Hematopoietic multipotent progenitor cell treated with erythropoietin and hydrocortisone succinate and interleukin-3 and kit ligand, for 6 days (in vitro differentiated cells): ENCODE results near the gene HSD17B8.
"Not testable (repeated sequence)": the region's sequence is repeated elsewhere in the genome, so short reads cannot be mapped to it uniquely, and the experiment has no call there.

Source experiments
- DNase-seq: peaks from one replicate; pipeline ENCODE4 v3.0.0-alpha.2; 2015

Gene HSD17B8

DNA sequence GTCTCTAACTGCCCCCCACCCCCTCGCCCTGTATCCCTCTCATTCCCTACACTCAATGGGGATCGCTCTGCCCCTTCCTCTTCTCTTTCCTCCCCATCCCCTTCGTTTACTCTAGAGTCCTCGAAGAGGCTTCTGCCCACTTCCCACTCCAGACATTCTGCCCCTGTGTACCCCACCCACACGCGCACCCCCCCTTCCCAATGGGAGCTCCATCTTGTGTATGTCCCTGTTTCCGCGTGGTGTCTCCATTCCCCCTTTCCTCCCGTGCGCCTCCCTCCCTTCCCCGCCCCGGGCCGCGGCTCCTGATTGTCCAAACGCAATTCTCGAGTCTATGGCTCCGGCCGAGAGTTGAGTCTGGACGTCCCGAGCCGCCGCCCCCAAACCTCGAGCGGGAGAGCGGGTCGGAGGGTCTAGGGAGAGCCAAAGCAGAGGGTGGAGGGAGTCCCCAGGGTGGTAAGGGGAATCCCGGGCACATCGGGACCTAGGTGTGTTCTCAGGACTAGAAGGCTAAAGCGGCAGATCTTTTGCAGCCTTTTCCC is 3.2 kb downstream of the HSD17B8 start:
- DNase-seq = peak; percentile 58

DNA sequence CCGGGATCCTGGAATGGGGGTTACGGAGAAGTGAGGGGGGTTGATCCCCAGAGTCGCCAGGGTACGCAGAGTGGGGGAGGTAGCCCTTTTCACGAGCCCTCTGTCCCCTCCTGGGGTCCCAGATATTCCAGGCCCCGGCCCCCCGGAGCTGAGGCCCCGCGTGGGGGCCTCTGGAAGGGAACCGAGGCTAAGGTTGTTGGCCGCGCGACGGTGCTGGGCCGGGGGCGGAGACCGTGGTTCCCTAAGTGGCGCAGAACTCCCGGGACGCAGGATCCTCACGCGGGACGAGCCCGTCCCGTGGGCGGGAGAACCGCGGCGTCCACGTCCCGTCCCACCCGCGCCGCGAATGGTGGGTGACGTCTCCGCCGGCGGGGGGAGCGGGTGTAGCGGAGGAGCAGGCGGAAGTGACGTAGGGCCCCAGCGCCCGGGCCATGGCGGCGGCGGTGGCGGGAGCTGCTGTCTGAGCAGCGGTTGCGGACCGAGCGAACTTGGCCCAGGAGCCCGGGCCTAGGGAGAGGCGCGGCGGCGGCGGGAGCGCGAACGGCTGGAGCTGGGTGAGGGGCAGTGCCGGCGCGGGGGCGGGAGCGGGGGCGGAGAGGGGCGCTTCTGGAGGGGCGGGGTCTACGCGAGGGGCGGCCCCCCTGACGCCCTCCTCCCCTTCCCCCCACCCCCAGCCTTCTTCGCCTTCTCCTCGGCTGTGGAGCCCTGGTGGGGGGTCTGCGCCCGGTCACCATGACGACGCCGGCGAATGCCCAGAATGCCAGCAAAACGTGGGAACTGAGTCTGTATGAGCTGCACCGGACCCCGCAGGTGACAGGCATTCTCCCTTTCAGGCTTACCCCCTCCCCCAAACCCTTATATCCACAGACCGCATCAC is 3.9 kb downstream of the HSD17B8 start, which contains the start of gene RING1:
Gene RING1, plus strand, starts transcription at position 410 of the 877 bp plus-strand sequence. Its CDS starts 323 bp downstream, at position 733.
- peak; percentile 89 for DNase-seq

DNA sequence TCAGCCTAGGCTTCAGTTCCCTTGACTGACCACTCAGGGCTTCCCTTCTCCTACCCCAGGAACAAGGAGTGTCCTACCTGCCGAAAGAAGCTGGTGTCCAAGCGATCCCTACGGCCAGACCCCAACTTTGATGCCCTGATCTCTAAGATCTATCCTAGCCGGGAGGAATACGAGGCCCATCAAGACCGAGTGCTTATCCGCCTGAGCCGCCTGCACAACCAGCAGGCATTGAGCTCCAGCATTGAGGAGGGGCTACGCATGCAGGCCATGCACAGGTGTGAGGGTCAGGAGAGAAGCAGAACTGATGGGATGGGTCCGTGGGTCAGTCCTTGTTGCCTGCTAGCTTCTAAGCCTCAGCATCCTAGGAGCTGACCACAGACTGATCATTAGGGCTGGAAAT is 5.4 kb downstream of the HSD17B8 start:
- DNase-seq = no peak

- no peak for DNase-seq
These were observed 6.7 kb downstream of the HSD17B8 start for GRCh38 chr6:33211136-33211535.

DNA sequence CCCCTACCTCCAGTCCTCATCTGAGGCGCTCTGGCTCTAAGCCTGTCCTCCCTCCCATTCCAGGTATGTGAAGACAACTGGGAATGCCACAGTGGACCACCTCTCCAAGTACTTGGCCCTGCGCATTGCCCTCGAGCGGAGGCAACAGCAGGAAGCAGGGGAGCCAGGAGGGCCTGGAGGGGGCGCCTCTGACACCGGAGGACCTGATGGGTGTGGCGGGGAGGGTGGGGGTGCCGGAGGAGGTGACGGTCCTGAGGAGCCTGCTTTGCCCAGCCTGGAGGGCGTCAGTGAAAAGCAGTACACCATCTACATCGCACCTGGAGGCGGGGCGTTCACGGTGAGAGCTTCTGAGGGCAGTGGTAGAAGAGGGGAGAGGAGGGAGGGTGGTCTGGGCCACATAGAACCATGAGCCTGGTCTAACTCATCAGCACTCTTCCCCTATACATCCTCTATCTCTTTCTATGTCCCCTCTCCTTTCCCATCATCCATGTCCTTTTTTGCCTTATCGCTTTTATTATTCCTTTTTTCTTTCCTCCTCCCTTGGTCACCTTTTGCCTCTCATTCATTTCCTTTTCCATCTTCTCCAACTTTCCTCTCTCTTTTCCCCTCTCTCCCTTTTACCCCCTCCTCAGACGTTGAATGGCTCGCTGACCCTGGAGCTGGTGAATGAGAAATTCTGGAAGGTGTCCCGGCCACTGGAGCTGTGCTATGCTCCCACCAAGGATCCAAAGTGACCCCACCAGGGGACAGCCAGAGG is 7.4 kb downstream of the HSD17B8 start:
- no peak for DNase-seq

- DNase-seq = no peak
These were observed 8.4 kb downstream of the HSD17B8 start for GRCh38 chr6:33212857-33213165.

DNA sequence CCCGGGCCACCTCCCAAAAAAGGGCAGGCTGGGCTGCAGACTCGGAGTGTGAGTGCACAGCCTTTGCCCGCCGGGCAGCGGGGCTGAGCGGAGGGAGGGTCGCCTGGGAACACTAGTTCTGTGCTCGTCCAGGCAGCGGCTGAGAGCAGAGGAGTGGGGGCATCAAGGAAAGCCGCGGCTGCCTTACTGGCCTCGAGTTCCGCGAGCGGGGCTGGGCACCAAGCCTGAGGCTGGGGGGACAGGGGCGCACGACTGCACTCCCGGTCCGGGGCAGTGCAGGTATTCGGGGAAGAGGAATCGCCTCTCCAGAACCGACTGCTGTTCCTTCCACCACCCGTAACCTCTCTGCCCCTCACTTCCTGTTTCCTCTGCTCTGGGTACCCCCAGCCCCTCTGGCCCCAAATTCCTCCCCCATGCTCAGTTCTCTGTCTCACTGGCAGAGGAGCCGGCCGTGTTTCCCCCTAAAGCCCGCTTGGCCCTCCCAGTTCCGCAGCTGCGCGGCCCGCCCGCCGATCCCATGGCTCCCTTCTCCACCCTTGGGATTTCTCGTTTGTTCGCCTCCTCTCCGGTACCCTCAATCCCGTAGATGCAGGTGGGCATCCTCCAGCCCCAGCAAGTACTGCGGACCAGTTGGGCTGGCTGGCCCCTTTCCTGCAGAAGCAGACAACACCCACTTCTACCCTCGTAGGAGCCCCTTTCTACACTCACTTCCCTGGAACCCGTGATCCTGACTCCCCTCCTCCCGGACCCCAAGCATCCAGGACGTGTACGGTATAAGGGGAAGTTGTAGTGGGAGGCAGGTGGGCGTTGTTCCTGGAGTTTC is 8.9 kb downstream of the HSD17B8 start:
- peak; percentile 39 for DNase-seq

- no peak for DNase-seq
These were observed 9.5 kb downstream of the HSD17B8 start for GRCh38 chr6:33213989-33214335.

DNA sequence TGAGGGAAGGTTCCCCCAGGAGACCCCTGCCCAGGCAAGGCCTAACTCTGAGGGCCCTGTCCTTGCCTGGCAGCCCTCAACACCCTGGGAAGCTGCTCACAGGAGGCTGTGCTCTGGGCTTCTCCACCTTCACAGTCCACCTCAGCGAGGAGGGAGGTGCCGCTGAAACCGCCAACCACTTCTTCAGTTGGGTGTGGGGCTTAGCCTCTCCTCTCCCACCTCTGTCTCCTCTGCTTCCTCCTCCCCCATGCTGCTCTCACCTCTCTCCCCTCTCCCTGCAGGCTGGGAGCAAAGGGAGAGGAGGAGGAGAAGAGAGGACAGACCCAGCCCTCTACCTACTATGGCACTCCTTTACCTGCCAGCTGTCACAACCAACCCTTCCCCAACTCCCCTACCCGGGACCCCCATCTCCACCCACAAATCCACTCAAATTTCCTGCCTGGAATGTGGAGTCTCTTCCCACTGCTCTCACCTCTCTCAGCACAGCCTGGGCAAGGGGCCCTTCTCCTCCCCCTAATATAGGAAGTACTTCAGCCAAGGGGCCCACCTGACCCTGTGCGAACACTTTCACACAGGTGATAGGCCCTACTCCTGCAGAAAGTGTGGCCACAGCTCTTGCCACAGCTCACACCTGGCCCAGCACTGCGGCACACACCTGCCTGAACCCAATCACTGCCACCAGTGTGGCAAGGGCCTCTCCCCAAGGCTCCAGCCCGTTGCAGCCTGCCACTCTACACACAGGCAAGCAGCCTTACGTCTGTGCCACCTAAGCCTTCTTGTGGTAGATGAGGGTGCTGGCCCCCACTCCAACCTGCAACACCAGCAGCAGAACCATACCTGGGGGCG is 11.0 kb downstream of the HSD17B8 start:
- no peak for DNase-seq

- no peak for DNase-seq
These were observed 11.7 kb downstream of the HSD17B8 start for GRCh38 chr6:33216117-33216649.

- DNase-seq = no peak
These were observed 12.8 kb downstream of the HSD17B8 start for GRCh38 chr6:33217246-33217645.

DNA sequence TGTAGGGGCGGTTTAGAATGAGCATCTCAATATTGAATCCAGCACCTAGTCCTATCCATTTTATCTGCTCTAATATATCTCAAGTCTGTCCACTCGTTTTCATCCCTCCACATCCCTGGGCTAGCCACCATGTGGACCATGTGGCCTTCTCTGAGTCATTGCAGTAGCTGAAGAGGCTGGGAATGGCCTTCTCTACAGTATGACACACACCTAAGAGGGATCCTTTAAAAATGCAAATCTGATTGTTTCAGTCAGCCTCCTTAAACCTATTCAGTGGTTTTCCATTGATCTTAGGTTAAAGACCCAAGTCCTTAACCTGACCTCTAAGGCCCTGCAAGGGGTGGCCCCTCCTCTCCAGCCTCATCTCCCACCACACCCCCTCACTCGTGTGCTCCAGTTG is 13.2 kb downstream of the HSD17B8 start:
- DNase-seq = no peak

DNA sequence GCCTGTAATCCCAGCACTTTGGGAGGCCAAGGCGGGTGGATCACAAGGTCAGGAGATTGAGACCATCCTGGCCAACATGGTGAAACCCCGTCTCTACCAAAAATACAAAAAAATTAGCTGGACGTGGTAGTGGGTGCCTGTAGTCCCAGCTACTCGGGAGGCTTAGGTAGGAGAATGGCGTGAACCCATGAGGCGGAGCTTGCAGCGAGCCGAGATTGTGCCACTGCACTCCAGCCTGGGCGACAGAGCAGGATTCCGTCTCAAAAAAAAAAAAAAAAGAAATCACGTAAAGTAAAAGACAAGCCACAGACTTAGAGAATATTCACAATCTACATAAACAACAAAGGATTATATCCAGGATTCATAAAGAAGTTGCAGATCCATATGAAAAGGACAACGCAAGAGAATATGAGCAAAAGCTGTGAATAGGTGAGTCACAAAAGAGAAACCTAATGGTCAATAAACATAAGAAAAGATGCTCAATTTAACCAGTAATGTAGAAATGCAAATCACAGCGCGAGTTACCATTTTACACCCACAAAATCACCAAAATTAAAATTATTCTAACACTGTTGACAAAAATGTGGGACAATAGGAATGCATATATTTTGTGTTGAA is 22.2 kb downstream of the HSD17B8 start:
- DNase-seq = not testable (repeated sequence)

DNA sequence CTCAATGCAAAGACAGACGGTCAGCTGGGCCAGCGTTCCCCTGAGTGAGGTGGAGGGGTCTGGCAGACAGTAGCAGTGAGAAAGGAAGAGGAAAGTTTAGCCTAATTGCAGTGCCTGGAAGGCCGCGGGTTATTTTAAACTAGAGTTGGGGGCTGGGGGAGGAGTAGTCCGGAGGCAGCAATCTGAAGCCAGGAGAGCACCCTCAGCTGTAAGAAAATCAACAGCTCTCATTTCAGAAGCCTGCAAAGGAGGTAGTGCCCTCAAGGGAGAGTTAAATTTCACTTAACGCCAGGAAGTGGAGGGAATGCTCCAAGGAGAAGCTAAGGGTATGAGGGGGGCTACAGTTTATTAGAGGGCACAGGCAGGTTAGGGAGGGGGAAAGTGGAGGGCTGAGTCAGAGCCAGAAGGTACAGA is 30.8 kb downstream of the HSD17B8 start:
- DNase-seq = no peak

- DNase-seq = peak; percentile 55
These were observed 31.9 kb downstream of the HSD17B8 start for GRCh38 chr6:33236328-33236727.

- no peak for DNase-seq
These were observed 32.4 kb downstream of the HSD17B8 start for GRCh38 chr6:33236852-33237251.

- no peak for DNase-seq
These were observed 33.3 kb downstream of the HSD17B8 start for GRCh38 chr6:33237741-33238140.

GRCh38 chr6:33241968-33242367 is 37.5 kb downstream of the HSD17B8 start:
- DNase-seq = no peak

DNA sequence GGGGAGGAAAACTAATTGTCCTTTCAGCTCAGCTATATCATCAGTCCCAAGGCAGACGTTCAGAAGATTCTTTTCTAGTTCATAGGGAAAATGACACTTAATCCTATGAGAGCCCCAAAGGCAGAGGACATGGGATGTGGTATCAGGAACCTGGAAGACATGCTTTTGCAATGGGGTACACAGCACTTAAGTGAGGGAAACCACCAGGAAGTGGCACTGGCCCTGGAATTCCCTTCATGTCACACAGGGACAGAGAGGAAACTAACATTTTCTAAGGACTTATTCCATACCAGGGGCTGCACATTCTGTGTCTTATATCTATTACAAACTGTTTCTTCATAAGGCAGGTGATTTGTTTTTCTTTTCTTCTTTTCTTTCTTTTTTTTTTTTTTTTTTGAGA is 39.0 kb downstream of the HSD17B8 start:
- DNase-seq = no peak

- DNase-seq = peak; percentile 96
These were observed 43.7 kb downstream of the HSD17B8 start for GRCh38 chr6:33247977-33248642.

DNA sequence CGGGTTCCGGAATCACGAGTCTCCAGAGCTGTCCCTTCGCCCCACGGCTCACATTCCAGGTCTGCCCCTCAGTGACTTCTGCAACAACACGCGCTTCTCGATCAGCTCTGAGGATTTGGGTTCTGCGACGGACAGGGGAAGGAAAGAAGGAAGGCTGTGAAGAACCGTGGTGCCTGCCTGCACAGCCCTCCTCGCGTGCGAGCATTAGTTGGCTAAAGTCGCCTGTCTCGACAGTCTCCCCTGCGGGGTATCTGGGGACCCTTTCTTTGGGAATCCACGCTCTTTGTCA is 44.1 kb downstream of the HSD17B8 start:
- DNase-seq = no peak
